Hepatocyte (in vitro differentiated cells): Measurements from ENCODE around the gene KRTAP5-4.
"Not testable (repeated sequence)": the region's sequence is repeated elsewhere in the genome, so short reads cannot be mapped to it uniquely, and the experiment has no call there.

Experiments
- CTCF ChIP-seq: fragments of 200-600 bp; sonication (generic); IDR thresholded peaks from 2 replicates; pipeline ENCODE4 v1.5.1; 2016; ENCODE audit warnings: antibody characterized with exemption, mild to moderate bottlenecking; ENCODE audit not compliant: poor library complexity
- EZH2phosphoT487 ChIP-seq: fragments of 200-600 bp; sonication (generic); IDR thresholded peaks from one replicate; pipeline ENCODE4 v1.6.1; 2018; ENCODE audit warnings: antibody characterized with exemption, mild to moderate bottlenecking, low read depth, moderate library complexity; ENCODE audit not compliant: unreplicated experiment, severe bottlenecking

GRCh38 chr11:1601663-1602062 lies 20.3 kb downstream of the KRTAP5-4 start:
- TF ChIP-seq CTCF, EZH2phosphoT487: not testable (repeated sequence)
